Upper lobe of right lung (tissue), 1 donor: Measurements from ENCODE around the gene CEACAM7. TPM values are rescaled to one million over a fixed set of nuclear protein-coding genes. Genes with fewer than 3 reads are reported as not detected.
A peak's percentile ranks its signal among the peaks of the same experiment; 100 is the strongest.

Experiments used
- ATAC-seq: fragments of 200-7000 bp; cut with Tn5 transposase; one replicate; pipeline ENCODE4 v1.9.1; 2020; ENCODE audit warnings: mild to moderate bottlenecking, moderate library complexity
- DNase-seq: peaks from one replicate; pipeline ENCODE4 v3.0.0-alpha.2; 2020
- H3K27ac ChIP-seq: fragments of 200-600 bp; one replicate; pipeline ENCODE4 v1.8.0; 2022
- H3K27me3 ChIP-seq: fragments of 200-600 bp; one replicate; pipeline ENCODE4 v1.8.0; 2022; ENCODE audit warnings: mild to moderate bottlenecking
- H3K36me3 ChIP-seq: fragments of 200-600 bp; one replicate; pipeline ENCODE4 v1.8.0; 2022
- H3K4me1 ChIP-seq: fragments of 200-600 bp; one replicate; pipeline ENCODE4 v1.8.0; 2022
- H3K4me3 ChIP-seq: fragments of 200-600 bp; one replicate; pipeline ENCODE4 v1.8.0; 2022; ENCODE audit warnings: mild to moderate bottlenecking
- H3K9me3 ChIP-seq: fragments of 200-600 bp; one replicate; pipeline ENCODE4 v1.8.0; 2022
- CTCF ChIP-seq: fragments of 200-600 bp; IDR thresholded peaks from one replicate; pipeline ENCODE4 v1.8.0; 2022; ENCODE audit warnings: antibody characterized with exemption
- intact Hi-C: fragments of 100-400 bp; cut with DNase I; formaldehyde crosslinking; loops from one replicate; pipeline ENCODE4 v1.11.0; 2022
- total RNA-seq: library from RNA; stranded (reverse); fragmentation: NEBNext Ultra II Directional; extraction: Animal tissue kit (Norgen Biotek cat#: 25700); gene quantifications from one replicate; pipeline ENCODE4 v1.2.1, GENCODE V29; 2021
- donor health status: DM: no; HTN: yes; CAD: no; lungs with severe emphysema.

CEACAM7 gene
- total RNA-seq, 1 donor from 2014 or later, result not detected

GRCh38 chr19:41638641-41639081 is 49.4 kb downstream of the CEACAM7 start:
- no peak for TF ChIP-seq CTCF
- Histone ChIP-seq H3K27ac (no peak overlapping the region), H3K4me1 (no peaks in the 10 kb centered on the region), H3K27me3 (peaks cover 6% of the 10 kb centered on the region), H3K4me3 (no peak overlapping the region), H3K36me3 (no peaks in the 10 kb centered on the region), H3K9me3 (no peaks in the 10 kb centered on the region)
- intact Hi-C loops, result no loop called here
- ATAC-seq (peak; percentile 40), DNase-seq (peak; percentile 60)

GRCh38 chr19:41637484-41637883 is 50.6 kb downstream of the CEACAM7 start:
- Histone ChIP-seq H3K4me3 (no peak overlapping the region), H3K9me3 (no peaks in the 10 kb centered on the region), H3K4me1 (no peaks in the 10 kb centered on the region), H3K36me3 (no peaks in the 10 kb centered on the region), H3K27ac (no peak overlapping the region), H3K27me3 (peaks cover 6% of the 10 kb centered on the region)
- peak; percentile 81 for ATAC-seq
- intact Hi-C loops, result no loop called here
- no peak for DNase-seq
- TF ChIP-seq CTCF, result no peak

GRCh38 chr19:41627966-41628675 is 59.9 kb downstream of the CEACAM7 start:
- H3K36me3 ChIP-seq, result no peaks in the 10 kb centered on the region
- H3K27ac ChIP-seq, result no peak overlapping the region
- H3K27me3 ChIP-seq, result no peaks in the 10 kb centered on the region
- no peaks in the 10 kb centered on the region for H3K4me1 ChIP-seq
- intact Hi-C loops, result no loop called here
- TF ChIP-seq CTCF, result no peak
- no peak for DNase-seq
- no peak overlapping the region for H3K4me3 ChIP-seq
- no peaks in the 10 kb centered on the region for H3K9me3 ChIP-seq
- no peak for ATAC-seq

GRCh38 chr19:41626877-41627276 is 61.2 kb downstream of the CEACAM7 start, which contains the start of gene CEACAM4:
Gene CEACAM4 (minus strand): TSS chr19:41627074. CDS start chr19:41626963, 111 bp downstream.
- Histone ChIP-seq H3K27me3 (no peaks in the 10 kb centered on the region), H3K4me1 (no peaks in the 10 kb centered on the region), H3K9me3 (no peaks in the 10 kb centered on the region), H3K27ac (no peak within 1 kb of the TSS), H3K36me3 (no peaks in the 10 kb centered on the region), H3K4me3 (peak within 1 kb of the TSS; percentile 38)
- TF ChIP-seq CTCF, result no peak
- DNase-seq (no peak), ATAC-seq (peak; percentile 91)
- intact Hi-C loops, result no loop called here

GRCh38 chr19:41626278-41626677 is 61.8 kb downstream of the CEACAM7 start:
- ATAC-seq, result no peak

More at GRCh38 chr19:41626278-41626677, 61.8 kb downstream of the CEACAM7 start:
- H3K36me3 ChIP-seq, result no peaks in the 10 kb centered on the region
- intact Hi-C loops, result no loop called here
- H3K9me3 ChIP-seq, result no peaks in the 10 kb centered on the region
- H3K4me1 ChIP-seq, result no peaks in the 10 kb centered on the region
- no peak overlapping the region for H3K4me3 ChIP-seq
- TF ChIP-seq CTCF, result no peak
- no peaks in the 10 kb centered on the region for H3K27me3 ChIP-seq
- no peak for DNase-seq
- H3K27ac ChIP-seq, result no peak overlapping the region
